Measurements from ENCODE around the gene RAB1A.

DNA sequence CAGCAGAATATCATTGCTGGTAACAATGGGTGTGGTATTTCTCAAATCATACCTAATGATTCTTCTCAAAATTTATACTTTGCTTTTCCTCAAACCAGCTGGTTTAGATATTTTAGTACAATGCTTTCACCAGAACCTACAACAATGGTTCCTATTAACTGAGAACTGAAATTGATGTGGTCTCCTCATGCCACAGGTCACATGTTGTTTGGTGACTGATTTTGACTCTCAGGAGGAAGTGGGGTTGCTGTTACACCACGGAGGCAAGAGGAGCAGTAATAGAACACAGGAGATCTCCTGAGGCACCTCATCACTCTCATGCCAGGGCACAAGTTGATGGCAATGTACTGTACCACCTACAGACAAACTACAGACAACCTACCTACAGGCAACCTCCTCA, 76.7 kb downstream of the RAB1A start:
- TF ChIP-seq RFX5 (IDR thresholded peaks at IDR 0.05; ENCODE audit: low read depth, low read length) (no peak), EGR1 (IDR thresholded peaks at IDR 0.05; ENCODE audit: borderline replicate concordance in 1 of 2, low read depth in 2 of 2, low read length in 2 of 2) (no peak), POLR2A (IDR thresholded peaks at IDR 0.05; ENCODE audit: low read depth, low read length) (peak; percentile 55; the same call in 1 of the 2 replicates)

All from GM12878 (cell line).